ENCODE data around the gene C5orf15. TPM values are rescaled to one million over a fixed set of nuclear protein-coding genes. Genes with fewer than 3 reads are reported as not detected.

Gene C5orf15
- total and polyA plus RNA-seq, 4 donors: 21.6 to 118 (median 40.0) TPM

- no peak overlapping the region for H3K4me3 ChIP-seq
- peaks cover 0 to 1% (median 0%) of the 10 kb centered on the region in 4 donors for H3K9me3 ChIP-seq (ENCODE audit: control insufficient read depth in 4 of 4, insufficient read depth in 3 of 4, low read length in 3 of 4)
- no peaks in the 10 kb centered on the region for H3K4me1 ChIP-seq (ENCODE audit: control insufficient read depth in 5 of 5, insufficient read depth in 5 of 5, low read length in 5 of 5)
- no peak for ATAC-seq (ENCODE audit: insufficient read depth, low FRiP score)
- no peak overlapping the region for H3K9ac ChIP-seq (ENCODE audit: insufficient read depth in 1 of 2, low read length in 2 of 2)
- WGBS, 2 donors: 94 to 96% methylated on average over 10 of the region's 10 CpGs
- DNase-seq: no peak
- TF ChIP-seq CTCF (IDR thresholded peaks at IDR 0.05; ENCODE audit: control extremely low read depth, extremely low read depth): no peak
- H3K27ac ChIP-seq (ENCODE audit: low read depth in 1 of 2, low read length in 1 of 2): no peak overlapping the region
- H3K27me3 ChIP-seq (ENCODE audit: control insufficient read depth in 3 of 3, insufficient read depth in 3 of 3, low read length in 2 of 3): no peaks in the 10 kb centered on the region
- no peaks in the 10 kb centered on the region for H3K36me3 ChIP-seq (ENCODE audit: control insufficient read depth in 4 of 4, insufficient read depth in 4 of 4, low read length in 4 of 4)
These were observed 49.7 kb downstream of the C5orf15 start for GRCh38 chr5:133918731-133919130.

GRCh38 chr5:133918316-133918715 lies 50.1 kb downstream of the C5orf15 start:
- no peak for DNase-seq
- H3K27ac ChIP-seq (ENCODE audit: low read depth in 1 of 2, low read length in 1 of 2): no peak overlapping the region
- no peaks in the 10 kb centered on the region for H3K36me3 ChIP-seq (ENCODE audit: control insufficient read depth in 4 of 4, insufficient read depth in 4 of 4, low read length in 4 of 4)
- H3K9ac ChIP-seq (ENCODE audit: insufficient read depth in 1 of 2, low read length in 2 of 2): no peak overlapping the region
- WGBS, 2 donors: 90 to 95% methylated on average over 10 of the region's 10 CpGs
- no peak for TF ChIP-seq CTCF (IDR thresholded peaks at IDR 0.05; ENCODE audit: control extremely low read depth, extremely low read depth)
- no peaks in the 10 kb centered on the region for H3K4me1 ChIP-seq (ENCODE audit: control insufficient read depth in 5 of 5, insufficient read depth in 5 of 5, low read length in 5 of 5)
- H3K4me3 ChIP-seq: no peak overlapping the region
- no peak for ATAC-seq (ENCODE audit: insufficient read depth, low FRiP score)
- H3K27me3 ChIP-seq (ENCODE audit: control insufficient read depth in 3 of 3, insufficient read depth in 3 of 3, low read length in 2 of 3): no peaks in the 10 kb centered on the region
- peaks cover 0 to 1% (median 0%) of the 10 kb centered on the region in 4 donors for H3K9me3 ChIP-seq (ENCODE audit: control insufficient read depth in 4 of 4, insufficient read depth in 3 of 4, low read length in 3 of 4)

- Histone ChIP-seq H3K27ac (ENCODE audit: low read depth in 1 of 2, low read length in 1 of 2) (no peak overlapping the region), H3K36me3 (ENCODE audit: control insufficient read depth in 4 of 4, insufficient read depth in 4 of 4, low read length in 4 of 4) (no peaks in the 10 kb centered on the region), H3K9ac (ENCODE audit: insufficient read depth in 1 of 2, low read length in 2 of 2) (no peak overlapping the region), H3K4me3 (no peak overlapping the region), H3K27me3 (ENCODE audit: control insufficient read depth in 3 of 3, insufficient read depth in 3 of 3, low read length in 2 of 3) (no peaks in the 10 kb centered on the region), H3K9me3 (ENCODE audit: control insufficient read depth in 4 of 4, insufficient read depth in 3 of 4, low read length in 3 of 4) (peaks cover 0 to 1% (median 0%) of the 10 kb centered on the region in 4 donors), H3K4me1 (ENCODE audit: control insufficient read depth in 5 of 5, insufficient read depth in 5 of 5, low read length in 5 of 5) (no peaks in the 10 kb centered on the region)
- DNase-seq: no peak
- no peak for TF ChIP-seq CTCF (IDR thresholded peaks at IDR 0.05; ENCODE audit: control extremely low read depth, extremely low read depth)
- no peak for ATAC-seq (ENCODE audit: insufficient read depth, low FRiP score)
- 83 to 91% methylated on average over 7 of the region's 7 CpGs for WGBS, 2 donors
These were observed 50.6 kb downstream of the C5orf15 start for GRCh38 chr5:133917785-133918184.

- Histone ChIP-seq H3K4me1 (ENCODE audit: control insufficient read depth in 5 of 5, insufficient read depth in 5 of 5, low read length in 5 of 5) (no peaks in the 10 kb centered on the region), H3K9ac (ENCODE audit: insufficient read depth in 1 of 2, low read length in 2 of 2) (no peak overlapping the region), H3K4me3 (no peak overlapping the region), H3K27me3 (ENCODE audit: control insufficient read depth in 3 of 3, insufficient read depth in 3 of 3, low read length in 2 of 3) (no peaks in the 10 kb centered on the region), H3K9me3 (ENCODE audit: control insufficient read depth in 4 of 4, insufficient read depth in 3 of 4, low read length in 3 of 4) (peaks cover 0 to 1% (median 0%) of the 10 kb centered on the region in 4 donors), H3K36me3 (ENCODE audit: control insufficient read depth in 4 of 4, insufficient read depth in 4 of 4, low read length in 4 of 4) (no peaks in the 10 kb centered on the region), H3K27ac (ENCODE audit: low read depth in 1 of 2, low read length in 1 of 2) (no peak overlapping the region)
- ATAC-seq (ENCODE audit: insufficient read depth, low FRiP score): no peak
- no peak for TF ChIP-seq CTCF (IDR thresholded peaks at IDR 0.05; ENCODE audit: control extremely low read depth, extremely low read depth)
- no peak for DNase-seq
- 83 to 94% methylated on average over 6 of the region's 6 CpGs for WGBS, 2 donors
These were observed 51.5 kb downstream of the C5orf15 start for GRCh38 chr5:133916914-133917313.

Measured in lung (tissue), 12 donors.